GM12891 (cell line): ENCODE results near the gene PTPRT.

ENCODE experiments used
- POLR2A ChIP-seq: IDR thresholded peaks from 2 replicates; pipeline ENCODE4 v1.6.1; 2011; ENCODE audit warnings: low read depth, low read length, control low read depth
- POLR2AphosphoS5 ChIP-seq: IDR thresholded peaks from 2 replicates; pipeline ENCODE4 v1.6.1; 2011; ENCODE audit warnings: low read depth, low read length, control low read depth
- POU2F2 ChIP-seq: IDR thresholded peaks from 2 replicates; pipeline ENCODE4 v1.6.1; 2011; ENCODE audit warnings: low read depth, mild to moderate bottlenecking, control low read depth, low read length, moderate library complexity

DNA sequence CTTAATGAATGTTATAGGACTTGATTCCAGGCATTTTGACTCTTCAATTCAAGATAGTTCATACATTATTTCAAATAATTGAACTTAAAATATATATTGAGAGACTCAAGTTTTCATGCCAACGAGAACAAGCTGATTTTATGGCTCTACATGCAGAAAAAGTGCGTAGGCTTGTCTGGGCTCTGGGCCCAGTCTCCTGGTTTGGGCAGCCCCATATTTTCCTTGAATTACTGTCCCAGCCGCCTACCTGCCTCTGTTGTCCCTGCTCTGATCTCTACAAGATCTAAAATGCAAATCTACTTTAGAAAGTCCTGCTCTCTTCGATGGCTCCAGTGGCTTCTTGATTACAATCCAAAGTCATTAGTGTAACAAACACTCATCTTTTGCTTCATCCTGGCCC lies 1034.1 kb downstream of the PTPRT start:
- TF ChIP-seq POLR2A (no peak), POLR2AphosphoS5 (no peak), POU2F2 (no peak)
